ENCODE data around the gene TIMM17A.
"Not testable (repeated sequence)": the region's sequence is repeated elsewhere in the genome, so short reads cannot be mapped to it uniquely, and the experiment has no call there.

TIMM17A gene

DNA sequence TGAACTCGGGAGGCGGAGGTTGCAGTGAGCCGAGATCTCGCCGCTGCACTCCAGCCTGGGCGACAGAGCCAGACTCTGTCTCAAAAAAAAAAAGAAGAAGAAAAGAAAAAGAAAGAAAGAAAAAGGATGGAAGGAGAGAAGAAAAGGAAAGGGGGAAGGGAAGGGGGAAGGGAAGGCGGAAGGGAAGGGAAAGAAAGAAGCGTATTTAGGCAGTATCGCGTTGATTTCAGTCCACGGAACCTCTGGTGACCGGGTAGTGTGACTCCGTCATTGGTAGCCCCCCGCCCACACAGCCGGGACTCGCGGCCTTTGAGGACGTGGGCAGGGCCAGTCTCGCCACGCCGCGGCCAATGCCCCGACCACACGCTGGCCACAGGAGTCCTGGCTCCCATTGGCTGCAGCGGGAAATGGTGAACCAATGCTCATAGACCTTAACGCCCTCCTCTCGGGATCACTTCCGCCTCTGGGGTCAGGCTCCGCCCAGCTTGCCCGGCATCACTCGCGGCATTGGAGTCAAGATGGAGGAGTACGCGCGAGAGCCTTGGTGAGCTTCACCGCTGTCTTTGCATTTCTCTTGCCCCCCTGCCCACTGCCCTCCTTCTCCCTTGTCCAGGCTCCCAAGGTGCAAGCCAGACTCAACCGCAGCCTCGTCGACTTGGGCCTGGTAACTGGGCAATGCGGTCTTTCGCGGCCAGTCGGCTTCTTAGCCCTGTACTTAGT, at the start of gene TIMM17A:
Gene TIMM17A, plus strand, starts transcription at position 495 of the 720 bp plus-strand sequence. Its CDS starts 24 bp downstream, at position 519.
- DNase-seq: peak; percentile 98

DNA sequence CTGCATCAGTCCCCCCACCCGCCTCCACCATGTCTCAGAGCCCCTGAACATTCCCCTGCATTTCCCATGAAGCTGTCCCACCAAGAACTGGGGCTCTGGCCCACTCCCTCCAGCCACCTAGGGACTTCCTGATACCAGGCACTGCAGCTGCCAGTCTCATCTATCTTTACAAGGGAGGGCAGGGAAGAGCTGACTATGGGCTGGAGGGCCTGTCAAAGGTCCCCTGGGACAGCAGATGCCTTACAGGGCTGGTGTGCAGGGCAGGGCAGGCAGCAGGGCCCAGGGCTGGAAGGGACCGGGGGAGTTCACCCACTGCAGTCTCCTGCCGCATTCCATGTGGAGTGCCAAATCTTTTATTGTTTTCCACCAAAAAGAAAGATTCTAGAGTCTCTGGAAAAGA, 49.0 kb upstream of the TIMM17A start:
- no peak for DNase-seq

DNA sequence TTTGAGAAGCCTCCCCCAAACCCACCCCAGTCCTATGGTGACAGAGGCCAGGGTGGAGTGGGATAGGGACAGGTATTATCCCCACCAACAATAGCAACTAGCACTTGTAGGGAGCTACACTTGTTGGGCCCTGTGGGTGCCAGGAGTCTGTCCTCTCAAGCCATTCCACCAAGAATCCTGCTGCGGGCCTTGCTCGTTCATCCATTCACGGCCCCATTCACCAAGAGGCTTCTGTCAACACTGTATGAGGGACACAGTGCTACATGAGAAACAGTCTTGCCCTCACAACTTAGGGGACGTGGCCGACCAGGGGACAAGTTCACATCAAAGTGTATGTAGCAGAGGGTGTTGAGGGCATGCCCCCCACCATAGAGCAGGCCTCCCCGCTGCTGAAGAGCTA, 47.7 kb upstream of the TIMM17A start:
- DNase-seq: no peak

DNA sequence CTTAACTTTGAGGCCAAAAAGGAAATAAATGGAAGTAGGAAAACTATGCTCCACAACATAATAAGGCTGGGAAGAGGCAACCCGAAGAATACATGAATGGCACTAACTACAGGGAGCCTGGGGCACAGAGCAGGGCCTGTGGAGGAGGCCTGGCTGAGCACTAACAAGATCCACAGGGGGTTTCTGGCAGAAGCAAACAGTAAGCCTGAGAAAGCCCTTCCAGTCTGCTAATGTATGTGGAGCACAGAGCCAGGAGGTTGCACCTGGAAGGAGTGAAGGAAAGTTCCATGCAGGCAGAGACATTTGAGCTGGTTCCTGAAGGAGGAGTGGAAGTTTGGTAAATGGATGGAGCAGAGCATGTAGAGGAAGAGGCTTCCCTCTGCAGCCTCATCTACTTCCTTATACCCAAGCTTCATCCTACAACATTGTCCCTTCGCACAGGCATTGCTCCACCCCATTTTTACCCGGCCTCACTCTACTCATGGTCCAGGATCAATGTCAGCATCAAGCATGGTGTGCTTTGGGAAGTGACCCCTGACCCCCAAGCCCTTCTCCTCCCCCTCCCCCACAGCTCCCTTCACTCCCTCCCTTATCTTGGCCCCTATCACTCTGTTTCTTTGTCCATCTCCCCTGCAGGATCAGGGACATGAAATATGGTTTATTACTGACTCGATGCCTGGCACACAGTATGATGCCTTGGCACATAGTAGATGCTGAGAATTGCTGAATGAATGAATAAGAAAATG, 43.3 kb upstream of the TIMM17A start:
- DNase-seq: no peak

DNA sequence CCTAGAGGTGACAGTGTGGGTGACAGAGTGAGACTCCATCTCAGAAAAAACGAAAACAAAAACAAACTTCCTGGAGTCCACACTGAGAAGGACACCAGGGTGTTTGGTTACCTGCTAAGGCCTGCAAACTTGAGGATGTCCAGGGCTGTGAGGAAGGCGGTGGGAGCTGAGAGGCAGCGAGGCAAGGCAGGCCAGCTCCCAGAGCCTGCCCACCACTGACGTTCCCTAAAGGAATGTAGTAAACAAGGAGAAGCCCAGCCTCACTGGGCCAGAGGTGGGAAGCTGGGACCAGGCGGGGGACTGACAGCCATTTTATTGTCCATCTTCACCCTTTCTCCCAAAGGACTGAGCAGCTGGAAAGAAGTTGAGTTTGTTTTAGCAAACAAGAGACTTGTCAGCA, 42.5 kb upstream of the TIMM17A start:
- DNase-seq: no peak

DNA sequence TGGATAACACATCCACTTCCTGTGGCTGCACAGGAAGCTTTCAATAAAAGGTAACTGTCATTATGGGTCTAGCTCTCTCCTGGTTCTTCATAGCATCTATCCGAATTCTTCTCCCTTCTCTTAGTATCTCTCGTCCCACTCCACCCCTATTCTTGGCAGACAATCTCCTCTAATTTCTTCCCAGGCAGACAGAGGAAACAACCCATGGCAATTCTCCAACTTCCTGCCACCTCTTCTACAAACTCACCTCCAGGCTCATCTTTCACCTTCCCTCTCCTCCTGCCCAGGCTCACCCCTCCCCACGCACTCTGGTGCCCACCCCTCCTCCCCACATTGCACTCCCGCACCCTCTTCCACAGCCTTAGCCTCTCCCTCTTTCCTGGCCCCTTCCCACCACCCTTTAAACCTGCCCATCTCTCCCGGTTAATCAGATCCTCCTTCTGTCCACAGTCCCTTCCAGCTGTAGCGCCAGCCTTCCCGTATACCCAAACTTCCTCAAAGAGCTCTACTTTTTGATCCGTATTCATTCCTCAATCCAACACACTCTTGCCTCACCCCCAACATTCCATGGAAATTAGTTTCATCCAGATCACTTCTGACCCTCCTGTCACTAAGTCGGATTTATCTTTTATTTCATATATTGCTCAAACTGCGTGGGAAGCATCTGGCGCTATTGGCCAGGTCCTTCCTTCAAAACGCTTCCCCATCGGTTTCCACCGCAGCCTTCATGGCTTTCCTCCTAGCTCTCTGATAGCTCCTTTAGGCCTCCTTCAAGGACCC, 40.7 kb upstream of the TIMM17A start:
- DNase-seq: no peak

DNA sequence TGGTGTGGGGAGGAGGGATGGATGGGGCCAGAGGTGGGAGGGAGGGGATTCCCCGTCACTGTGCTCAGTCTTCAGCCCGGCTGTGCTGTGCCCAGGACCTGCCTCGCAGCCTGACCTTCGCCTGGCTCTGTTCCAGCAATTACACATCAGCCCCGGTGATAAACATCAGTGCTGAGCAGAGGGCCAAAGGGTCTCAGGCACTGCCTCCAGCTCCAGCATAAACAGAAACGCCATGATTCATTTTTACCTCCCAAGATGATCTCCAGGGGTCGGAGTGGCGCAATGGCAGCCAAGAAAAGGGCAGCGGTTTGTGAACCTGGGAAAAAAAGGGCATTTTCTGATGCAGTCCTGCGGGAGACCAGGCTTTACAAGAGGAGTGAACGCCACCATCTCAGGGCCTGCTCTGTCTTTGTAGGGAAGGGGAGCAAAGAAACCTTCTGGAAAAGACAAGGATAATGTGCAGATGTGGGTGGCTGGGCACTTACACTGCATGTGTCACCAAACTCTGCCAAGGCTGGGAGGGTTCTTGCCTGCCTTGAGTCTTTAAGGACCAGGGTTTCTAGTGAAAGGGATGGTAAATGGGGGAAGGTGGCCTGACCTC, 38.6 kb upstream of the TIMM17A start:
- peak; percentile 84 for DNase-seq

DNA sequence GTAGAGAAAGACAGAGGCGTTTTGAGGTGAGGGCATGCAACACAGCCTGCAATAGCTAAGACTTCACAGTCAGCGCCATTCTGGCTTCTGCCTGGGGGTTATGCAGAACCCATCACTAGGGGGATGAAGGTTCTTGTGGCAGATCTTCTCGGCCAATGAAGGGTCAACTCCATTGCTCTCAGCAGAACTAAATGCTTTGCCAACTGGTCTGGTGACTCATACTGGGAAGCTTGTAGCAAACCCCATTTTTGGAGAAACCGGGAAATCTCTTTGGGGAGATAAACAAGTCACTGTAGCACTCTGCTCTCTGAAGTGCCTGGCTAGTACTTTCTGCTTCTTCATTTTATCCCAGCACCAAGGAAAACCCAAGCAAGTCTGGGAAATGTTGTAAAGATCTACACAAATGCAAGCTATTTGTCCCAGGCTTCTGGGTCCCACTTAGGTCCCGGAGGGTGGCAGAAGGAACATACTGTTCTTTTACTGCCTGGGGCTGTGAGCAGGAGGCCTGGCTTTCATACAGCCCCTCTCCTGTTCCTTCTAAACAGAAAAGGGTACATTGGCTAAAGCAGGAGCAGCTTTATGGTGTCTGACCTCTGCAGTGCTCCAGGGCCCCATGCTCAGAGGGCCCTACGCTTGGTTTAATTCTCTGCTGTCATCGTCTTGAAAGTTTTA, 37.8 kb upstream of the TIMM17A start:
- no peak for DNase-seq

DNA sequence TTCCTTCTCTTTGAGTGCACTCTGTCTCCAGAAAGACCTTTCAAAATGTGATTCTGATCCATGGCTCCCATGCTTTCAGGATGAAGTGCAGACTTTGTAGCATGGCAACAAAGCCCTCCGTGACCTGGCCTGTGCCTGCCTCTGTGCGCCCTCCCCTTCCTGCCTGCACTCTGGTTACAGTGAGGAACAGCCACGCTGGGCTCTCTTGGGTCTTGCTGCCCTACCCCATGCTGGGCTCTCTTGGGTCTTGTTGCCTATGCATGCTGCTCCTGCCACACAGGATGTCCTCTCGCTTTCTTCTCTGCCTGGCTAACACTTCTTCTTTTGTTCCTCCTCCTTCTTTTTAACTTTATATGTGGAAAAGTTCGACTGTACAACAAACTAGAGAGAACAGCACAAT, 37.0 kb upstream of the TIMM17A start:
- DNase-seq: no peak

DNA sequence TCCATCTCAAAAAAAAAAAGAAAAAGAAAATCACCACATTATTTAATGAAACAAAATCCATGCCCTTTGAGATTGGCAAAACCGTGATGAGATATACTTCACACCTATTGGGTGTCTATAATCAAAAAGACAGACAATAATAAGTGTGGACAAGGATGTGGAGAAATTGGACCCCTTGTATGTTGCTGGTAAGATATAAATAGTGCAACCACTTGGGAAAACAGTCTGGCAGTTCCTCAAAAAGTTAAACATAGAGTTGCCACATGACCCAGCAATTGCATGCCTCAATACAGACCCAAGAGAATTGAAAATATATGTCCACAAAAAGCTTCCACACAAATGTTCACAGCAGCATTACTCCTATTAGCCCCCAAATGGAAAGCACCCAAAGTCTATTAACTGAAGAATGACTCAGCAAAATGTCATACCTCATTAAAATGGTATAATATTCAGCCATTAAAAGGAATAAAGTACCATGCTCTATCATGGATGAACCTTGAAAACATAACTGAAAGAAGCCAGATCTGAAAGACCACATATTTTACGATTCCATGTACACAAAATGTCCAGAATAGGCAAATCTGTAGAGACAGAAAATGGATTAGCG, 33.2 kb upstream of the TIMM17A start:
- DNase-seq: no peak

DNA sequence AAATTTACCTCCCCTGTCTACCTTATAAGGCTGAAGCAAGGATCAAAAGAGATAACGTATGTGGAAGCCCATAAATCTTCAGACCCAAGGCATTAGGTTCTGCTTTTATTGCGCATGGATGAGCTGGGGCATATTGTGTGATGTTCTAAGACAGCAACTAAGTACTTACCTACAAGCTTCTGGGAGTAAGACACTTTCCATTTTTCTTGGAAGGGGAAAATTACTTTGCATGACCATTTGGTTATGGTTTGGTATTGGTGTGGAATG, 30.1 kb upstream of the TIMM17A start:
- DNase-seq: no peak

DNA sequence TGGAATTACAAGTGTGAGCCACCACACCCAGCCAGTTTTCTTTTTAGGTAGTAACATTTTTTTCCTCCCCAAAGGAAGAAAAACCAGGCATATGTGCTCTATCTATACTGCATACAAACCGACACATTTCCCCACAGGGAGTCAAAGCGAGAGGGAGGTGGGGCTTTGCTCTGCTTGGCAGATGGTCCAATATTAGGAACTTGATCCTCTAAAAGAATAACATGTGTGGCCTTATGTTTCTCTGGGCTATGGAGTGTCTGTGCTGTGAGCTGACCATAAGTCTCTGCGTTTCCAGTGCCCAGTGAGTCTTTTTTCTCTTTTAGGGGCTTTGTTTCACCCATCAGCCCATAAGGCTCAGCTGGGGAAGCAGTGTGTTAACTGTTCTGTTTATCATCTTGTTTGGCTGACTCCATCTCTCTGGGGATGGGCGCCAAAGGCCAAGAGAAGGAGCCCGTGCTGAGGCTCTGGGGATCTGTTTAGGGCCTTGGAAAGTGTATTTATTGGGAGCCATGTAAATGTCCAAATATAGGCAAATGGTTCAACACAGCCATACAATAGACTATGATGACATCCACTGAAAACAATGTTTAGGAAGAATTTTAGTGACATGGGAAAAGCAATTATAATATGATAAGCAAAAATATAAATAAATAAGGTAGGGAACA, 29.2 kb upstream of the TIMM17A start:
- no peak for DNase-seq

DNA sequence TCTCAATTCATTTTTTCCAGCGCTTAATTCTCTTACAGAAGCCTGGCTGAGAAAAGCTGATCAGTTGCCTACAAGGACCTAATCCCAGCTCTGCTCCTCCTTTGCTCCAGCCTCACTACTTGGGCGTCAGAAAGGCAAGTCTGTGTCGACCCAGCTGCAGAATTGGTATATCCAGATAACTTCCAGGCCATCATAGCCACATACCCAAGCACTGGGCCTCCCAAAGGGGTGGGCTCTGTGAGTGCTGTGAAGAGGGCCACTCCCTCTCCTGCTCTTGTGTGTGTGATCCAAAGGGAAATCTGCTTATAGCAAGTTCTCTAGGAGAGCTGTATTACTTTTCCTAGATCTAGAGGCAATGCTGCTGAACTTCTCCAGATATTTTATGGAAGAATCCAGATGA, 27.0 kb upstream of the TIMM17A start:
- DNase-seq: no peak

DNA sequence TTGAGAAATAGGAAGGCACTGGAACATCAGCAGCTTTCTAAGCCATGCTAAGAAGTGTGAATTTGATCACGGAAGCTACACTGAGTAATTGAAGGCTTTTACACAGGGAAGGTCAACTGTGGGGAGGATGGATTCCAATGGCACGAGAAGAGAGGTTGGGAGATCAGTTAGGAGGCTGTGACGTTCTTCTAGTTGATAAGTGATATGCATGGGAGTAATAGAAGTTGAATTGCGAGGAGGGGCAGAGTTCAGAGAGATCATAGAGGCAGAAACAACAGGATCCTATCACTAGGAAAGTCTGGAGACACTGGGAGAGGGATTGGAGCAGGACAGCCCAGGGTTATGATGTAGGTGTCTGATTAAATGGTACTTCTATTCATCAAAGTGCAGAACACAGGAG, 25.2 kb upstream of the TIMM17A start:
- DNase-seq: no peak

DNA sequence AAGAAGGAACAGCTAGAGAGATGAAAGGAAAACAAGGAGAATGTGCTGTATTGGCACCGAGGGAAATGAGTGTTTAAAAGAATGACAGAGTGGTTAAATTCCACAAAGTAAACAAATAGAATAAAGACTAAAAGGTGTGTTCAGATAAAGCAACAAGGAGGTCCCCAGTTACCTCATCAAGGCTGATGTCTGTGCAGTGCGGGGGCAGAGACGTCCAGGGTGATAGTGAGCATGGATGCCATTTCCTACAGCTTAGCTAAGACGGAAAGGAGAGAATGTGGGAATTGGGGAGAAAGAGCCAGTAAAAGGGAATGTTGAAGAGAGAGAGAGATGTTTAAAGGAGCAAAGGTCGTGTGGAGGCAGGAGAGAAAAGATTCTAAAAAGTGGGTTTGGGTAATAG, 24.5 kb upstream of the TIMM17A start:
- DNase-seq: no peak

DNA sequence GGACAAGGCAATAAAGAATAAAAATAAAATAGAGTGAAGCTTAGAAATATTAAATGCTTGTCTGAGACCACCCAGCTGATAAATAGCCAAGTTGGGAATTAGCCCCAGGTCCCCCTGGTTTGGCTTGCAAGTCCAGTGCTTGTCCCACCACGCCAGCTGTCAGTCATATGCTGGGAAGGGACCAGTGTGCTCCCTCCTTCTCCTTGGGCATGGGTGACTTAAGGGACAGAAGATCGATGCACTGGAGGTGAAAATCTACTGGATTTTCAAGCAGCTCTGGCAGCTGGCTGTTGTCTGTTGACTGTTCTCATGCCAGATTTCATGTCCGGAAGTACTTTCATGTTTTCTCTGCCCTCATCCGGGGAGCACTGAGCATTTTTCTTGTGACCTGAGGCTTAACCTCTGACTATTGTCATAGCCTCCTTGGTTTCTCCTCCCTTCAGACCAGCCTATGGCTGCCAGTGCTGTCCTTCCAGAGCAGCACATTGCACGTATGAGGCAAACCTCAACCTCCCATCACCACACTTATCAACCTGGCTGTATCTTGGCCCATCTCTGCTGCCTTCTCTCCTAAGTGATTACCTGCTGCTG, 21.4 kb upstream of the TIMM17A start:
- DNase-seq: peak; percentile 39

DNA sequence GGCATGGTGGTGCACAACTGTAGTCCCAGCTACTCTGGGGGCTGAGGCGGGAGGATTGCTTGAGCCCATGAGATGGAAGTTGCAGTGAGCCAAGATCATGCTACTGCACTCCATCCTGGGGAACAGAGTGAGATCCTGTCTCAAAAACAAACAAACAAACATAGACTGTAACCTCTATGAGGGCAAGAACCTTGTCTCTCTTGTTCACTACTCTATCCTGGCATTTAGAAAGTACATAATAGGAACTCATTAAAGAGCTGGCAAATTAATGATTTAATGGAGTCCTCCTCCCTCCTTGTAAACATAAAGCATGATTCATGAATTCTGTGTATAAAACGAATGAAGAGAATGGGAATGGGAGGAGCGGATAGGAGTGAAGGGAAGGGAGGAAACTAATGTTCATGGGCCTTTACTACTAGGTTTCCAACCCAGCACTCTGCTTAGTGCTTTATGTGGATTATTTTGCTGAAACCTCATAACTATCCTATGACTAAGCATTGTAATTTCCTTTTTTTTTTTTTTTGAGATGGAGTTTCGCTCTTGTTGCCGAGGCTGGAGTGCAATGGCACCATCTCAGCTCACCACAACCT, 17.6 kb upstream of the TIMM17A start:
- no peak for DNase-seq

DNA sequence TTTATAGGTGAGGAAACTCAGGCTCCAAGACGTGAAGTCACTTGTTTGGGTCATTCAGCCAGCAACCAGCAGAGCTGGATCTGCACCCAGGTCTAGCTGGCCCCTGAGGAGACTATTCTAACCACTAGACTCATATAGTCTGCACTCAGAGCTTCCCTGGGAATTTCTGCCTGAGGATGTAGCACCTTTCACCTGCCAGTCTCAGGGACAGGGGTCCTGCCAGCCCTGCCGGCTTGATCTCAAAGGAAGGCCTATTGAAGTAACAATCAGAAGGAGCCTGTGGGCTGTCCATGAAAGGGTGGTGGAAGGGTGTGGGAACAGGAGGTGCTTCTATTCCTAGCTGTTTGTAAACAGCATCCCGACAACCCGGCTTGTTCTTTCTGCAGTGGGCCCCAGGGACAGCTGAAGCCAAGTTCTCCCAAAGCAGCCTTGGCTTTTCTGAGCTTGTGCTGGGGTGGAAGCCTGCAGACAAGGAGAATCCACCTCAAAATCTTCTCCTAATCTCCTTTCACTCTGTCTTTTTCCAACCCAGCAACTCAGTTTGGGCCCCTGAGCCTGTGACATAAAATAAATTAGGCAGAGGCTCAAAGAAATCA, 16.8 kb upstream of the TIMM17A start:
- no peak for DNase-seq

DNA sequence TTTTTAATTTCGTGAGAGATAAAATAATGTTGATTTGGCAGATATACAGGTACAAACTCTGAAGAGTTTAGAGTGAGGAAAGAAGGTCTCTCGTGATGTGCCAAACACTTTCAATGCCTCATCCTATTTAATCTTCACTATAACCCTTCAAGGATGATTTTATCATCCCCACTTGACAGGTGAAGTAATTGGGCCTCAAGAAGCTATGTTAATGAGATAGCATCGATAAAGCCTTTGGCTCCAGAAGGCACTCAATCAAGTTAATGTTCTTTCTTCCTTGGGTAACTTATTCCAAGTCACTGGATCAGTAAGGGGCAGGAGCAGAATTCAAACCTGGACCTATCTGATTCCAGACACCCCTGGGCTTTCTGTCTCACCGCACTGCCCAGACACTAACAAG, 16.2 kb upstream of the TIMM17A start:
- no peak for DNase-seq

DNA sequence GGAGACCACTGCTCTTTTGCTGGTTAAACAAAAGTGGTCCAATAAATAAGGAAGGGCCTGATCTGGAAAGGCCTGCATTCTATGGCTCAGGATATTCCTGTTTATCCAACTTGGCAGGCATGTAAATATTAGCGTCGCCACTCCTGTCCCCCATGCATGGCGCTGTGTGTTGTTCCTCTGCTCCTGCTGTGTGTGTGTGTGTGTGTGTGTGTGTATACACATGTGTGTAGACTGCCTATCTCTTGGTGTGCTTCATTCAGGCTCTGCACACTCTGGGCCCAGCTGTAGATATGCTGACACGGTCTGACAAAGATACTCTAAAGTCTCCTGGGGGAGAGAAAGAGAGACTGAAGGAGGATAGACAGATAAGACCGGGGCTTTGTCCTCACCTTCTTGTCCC, 15.7 kb upstream of the TIMM17A start:
- DNase-seq: no peak

DNA sequence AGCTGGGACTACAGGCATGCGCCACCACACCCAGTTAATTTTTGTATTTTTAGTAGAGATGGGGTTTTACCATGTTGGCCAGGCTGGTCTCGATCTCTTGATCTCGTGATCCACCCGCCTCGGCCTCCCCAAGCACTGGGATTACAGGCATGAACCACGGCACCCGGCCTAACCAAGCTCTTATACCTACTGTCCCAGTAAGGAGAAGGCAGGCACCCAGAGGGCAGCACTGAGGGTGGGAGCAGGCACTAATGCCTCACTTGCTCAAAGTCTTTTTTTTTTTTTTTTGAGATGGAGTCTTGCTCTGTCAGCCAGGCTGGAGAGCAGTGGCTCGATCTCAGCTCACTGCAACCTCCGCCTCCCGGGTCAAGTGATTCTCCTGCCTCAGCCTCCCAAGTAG, 15.0 kb upstream of the TIMM17A start:
- DNase-seq: not testable (repeated sequence)

Data from RPMI8226 (cell line).